Activated CD8-positive, alpha-beta memory T cell treated with anti-CD3 and anti-CD28 coated beads for 4 hours (primary cell): ENCODE results near the gene ABO.
"Not testable (repeated sequence)": the region's sequence is repeated elsewhere in the genome, so short reads cannot be mapped to it uniquely, and the experiment has no call there.

Experiments used
- DNase-seq, 2 donors: peaks; one replicate each; pipeline ENCODE4 v3.0.0-alpha.2; 2020; ENCODE audit warnings: low read depth in 2 of 2

Gene ABO

DNA sequence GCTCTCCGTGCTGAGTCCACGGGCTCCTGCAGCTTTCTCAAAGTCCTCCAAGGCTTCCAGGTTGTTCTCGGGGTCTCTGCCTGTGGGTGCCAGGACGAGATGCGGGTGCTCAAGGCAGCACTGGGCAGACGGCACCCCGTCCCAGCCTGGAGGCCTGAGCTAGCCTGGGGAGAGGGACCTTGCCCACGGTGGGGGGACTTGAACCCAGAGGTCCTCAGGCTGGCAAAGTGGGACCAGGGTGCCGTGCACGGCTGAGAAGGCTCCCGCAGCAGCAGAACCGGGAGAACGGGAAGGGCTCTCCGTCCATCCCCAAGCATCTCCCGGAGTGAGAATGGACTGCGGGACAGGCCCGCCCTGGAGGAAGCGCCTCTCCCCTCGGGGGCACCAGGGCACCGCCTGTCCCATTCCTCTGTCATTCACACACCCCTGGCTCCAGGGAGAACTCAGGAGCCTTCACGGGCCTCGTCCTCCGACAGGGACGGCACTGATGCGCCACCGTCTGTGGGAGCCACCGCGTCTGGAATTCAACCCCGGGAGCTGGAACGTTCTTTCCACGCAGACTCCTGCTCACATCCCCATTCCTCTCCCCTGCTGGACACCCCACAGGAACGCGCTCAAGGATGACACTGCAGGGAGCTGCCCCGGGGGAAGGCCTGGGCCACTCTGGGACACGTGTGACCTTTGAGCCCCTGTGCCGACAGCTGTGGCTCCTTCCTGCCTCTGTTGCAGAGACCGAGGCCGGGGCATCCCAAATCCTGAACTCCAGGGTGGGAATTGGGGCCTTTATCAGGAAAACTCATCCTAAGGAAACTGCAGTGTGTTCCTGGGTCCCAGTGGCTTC lies 49.6 kb downstream of the ABO start:
- DNase-seq, result no peak

DNA sequence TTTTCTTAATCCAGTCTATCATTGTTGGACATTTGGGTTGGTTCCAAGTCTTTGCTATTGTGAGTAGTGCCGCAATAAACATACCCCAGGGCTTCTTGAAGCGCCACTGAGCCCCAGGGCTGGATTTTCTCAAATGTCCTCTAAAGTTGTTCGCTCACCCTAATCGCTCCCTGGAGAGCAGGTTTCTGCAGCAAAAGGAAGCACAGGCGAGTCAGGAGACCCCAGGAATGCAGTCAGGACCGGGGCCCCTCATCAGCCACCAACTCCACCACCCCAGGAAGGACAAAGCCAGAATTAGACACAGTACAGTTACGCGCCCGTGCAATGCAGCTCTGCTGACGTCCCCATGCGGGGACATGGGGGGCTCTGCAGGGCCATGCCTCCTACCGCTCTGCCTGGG lies 50.2 kb downstream of the ABO start:
- DNase-seq, result no peak

DNA sequence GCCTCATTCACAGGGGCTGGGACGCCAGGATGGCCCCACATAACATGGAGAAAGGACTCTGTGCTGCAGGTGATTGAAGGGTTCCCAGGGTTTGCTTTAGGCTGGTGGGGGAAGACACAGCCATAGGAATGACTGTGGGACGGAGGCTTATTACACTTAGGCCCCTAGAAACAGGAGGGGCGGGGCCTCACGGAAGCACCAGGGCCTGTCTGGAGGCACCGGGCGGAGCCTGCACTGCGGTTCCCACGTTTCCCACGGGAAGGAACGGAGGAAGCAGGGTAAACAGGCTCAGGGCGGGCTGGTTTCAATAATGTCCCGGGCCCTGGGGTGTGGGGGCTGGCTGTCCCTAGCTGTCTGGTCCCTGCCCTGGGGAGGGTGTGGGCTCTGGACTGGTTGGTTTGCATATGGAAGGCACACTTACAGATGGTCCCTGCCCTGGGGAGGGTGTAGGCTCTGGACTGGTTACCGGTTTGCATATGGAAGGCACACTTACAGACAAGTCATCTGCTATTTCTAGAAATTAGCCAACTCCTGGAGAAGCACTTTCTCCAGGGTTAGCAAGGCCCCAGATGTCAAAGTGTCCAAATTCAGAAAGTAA lies 51.7 kb downstream of the ABO start:
- DNase-seq, result not testable (repeated sequence)

DNA sequence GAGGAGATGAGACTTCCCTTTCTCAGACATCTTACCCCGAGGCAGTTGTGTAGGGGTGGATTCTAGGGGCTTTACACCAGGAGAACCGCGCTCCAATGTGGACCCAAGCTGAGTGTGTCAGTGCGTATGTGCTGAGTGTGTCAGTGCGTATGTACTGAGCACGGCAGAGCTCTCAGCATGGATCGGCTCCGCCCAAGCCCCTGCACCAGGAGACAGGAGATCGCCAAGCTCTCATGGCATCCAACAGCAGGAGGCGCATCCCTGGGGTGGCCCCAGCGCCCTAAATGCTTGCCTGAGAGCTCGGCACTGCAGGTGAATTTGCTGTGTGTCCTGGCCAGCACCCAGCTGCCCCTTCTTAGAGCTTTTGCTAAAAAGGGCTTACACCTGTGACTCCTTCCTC lies 53.0 kb downstream of the ABO start:
- not testable (repeated sequence) for DNase-seq

DNA sequence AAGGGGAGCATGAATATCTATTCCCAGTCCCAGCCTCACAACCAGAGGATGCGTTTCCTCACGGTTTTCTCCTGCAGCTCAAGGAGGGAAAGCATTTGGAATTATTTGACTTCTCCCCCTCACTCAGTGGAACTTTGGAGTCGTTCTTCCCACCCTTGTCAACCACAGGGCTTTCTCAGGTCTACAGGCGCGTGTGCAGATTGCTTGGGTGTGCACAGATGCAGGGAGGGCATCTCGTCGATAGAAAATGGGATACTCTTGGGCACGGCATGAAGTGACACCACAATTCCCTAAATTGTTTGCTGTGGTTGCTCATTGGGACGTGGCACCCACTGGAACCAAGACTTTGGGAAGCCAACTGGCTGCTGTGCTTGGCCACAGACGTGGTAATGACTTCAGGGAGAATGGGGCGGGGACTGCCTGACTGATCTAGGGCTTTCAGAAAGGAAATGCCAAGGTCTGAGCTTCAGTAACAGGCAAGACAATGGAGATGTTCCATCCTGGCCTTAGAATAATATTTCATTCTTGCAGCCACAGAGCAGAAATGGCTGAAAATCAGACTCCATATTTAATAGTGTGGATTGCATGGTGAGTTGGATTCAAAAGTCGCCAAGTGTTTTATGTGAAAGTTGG lies 53.7 kb downstream of the ABO start:
- no peak for DNase-seq

DNA sequence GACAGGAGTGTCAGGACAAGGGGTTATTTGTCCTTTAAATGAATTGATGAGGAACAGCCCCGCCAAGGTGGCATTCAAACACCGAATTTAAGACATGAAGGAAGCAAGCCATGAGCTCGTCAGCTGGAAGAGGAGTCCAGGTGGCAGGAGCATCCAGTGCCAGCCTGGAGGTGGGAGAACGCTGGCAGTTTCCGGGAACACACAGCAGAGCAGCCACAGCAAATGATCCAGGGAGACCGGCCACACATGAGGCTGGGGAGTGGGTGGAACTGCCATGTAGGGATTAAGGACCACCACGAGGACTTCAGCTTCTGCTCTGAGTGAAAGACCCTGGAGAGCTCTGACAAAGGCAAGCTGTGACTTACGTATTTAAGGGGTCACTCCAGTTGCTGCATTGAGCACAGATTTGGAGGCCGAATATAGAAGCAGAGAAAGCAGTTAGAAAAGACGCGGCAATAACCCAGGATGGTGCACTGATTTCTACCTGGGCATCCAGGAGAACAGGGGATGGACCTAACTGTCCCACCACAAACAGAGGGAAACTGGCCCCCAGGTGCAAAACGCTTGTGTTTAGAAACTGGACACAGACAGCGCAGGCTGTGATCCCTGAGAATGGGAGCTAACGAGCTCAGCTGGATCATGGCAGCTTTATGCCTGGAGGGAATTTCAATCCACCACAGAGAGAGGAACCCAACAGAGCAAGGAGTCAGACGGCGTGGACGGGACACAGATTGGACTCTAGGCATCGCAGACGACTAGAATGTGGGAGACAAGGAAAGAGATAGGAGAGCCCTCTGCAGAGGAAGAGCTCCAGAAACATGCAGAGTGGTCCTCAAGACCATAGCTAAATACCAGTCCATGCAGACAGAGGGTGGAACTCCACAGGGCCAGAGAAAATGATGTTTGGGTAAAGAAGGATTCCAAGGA lies 56.7 kb downstream of the ABO start:
- not testable (repeated sequence) for DNase-seq

DNA sequence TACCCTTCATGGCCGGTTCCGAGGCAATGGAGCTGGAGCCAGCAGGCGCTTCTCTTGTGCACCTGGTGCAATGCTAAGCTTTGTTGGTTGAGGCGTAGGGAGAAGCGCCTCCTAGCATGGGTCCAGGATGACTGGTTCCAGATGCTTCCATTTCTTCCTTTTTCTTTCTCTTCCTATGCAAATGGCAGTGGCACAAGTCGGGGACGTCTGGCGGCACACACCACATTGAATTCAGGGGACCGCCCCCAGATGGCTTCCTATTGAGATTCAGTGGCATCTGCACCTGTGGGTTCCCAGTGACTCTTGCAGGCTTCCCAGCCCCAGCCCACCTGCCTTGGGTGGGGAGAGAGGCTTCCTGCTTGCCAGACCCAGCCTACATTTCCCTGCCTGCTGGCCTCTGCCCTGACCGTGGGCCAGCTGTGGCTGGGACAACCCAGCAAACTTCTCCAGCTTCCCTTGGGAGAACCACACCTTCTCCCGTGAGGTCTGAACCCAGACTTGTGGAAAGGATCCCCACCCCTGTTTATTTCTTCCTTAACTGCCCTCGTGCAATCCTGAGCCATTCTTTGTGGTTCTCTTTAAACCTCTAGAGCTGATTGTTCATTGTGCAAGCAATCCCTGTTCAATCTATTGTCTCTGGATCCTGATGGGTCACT lies 57.5 kb downstream of the ABO start:
- not testable (repeated sequence) for DNase-seq

DNA sequence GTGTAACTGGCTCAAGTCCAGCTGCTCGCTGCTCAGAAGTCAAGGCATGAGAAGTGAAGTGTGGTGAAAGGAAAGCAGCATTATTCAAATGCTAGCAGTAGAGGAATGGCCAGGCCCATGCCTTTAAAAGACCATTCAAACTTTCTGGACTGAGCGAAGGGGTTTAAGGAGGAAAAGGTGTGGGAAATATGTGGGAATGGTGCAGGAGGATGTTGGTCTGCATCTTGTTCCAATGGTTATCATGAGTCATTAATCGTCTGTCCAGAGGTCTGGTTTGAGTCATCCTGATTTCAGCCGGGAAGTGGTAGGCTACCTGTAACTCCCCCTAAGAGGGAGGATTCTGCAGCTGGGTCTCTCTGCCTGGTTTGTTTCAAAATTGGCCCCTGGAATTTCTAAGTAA lies 60.7 kb downstream of the ABO start:
- DNase-seq, result not testable (repeated sequence)

DNA sequence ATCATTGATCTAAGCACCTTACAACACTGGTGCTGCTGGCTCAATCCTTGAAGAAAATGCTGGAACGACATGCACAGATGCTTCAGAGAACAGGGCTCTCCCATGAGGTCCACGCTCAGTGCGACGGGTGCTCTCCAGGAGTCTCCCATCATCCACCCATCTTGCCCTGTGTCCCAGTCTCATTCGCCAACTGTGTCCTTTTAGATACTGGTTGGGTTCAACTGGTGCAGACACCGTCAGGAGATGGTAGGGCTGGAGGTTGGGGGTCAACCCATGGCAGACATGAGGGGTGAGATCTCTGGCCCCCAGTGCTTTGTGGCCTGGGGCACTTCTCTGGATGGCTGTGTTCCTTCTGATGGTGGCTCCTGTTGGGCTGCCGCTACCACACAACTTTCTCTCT lies 64.4 kb downstream of the ABO start:
- DNase-seq, result no peak

DNA sequence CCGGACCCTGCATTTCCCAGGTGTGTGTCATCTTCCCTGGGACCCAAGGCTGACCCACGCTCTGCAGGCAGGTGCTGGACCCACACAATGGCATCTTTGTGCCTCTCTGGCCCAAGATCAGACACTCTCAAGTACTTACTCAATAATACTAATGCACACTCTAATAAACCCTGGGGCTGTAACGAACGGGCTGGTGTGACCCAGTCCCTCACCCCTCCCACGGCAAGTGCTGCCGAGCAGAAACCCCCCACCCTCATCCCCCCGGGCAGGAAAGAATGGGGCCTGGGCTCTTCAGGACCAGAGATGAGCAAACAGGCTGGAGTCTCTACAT lies 64.8 kb downstream of the ABO start:
- no peak for DNase-seq

DNA sequence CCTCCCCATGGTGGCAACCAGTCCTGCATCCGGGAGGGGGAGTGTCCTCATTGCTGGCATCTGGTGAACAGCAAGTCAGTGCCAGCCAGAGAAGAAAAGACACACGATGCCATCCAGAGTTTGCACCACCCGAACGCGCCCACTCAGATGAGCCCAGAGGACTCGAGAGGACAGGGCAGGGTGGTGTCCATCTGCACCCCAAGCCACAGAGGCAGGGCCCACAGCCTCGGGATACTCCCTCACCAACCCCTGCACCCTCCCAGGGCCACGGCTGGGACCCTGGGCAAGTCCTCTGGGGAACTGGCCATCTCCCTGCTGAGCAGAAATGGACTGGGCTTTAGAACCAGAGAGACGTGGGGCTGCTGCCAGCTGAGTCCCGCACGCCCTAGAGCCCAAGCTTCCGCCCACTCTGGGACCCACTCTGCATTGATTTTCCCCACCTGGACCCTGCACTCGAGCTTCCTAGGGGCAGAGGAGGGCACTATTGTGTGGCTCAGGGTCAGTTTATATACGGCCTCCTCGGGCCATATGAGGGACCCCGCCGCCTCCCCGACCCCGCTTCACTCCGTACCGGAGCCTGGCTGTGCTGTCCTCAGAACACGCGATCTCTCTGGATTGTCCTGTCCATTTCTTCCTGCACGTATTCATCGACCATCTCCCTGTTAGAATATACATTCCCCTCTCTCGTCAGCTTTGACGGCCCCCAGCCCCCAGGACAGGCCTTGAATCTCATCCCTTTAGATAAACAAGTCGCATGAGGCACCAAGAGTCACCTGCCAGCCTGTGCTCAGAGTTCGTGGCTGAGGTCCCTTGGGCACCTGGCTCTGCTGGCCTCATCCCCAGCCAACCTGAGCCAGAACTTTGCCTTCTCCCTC lies 65.4 kb downstream of the ABO start:
- DNase-seq, result not testable (repeated sequence)

DNA sequence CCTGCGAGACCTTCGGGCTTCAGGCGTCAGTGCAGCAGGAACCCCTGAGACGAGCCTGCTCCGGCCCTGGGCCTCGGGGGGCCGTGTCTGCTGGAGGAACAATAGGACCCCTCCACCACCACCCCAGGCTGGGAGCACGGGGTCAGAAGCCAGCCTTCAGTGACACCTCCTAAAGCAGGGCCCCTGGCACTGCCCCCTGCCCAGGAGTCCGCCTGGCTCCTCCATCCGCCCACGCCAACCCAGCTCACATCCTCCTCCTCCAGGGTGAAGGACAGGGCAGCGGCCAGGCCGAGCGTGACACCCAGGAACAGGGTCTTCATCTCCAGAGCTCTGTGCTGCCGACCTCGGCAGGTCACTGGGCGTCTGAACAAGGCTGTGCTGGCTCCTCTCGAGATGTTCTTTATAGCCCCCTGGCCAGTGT lies 66.1 kb downstream of the ABO start, which contains the start of gene OBP2B:
Gene OBP2B (minus strand): TSS at position 371 of the 421 bp plus-strand sequence. CDS start 51 bp downstream, at position 320.
- not testable (repeated sequence) for DNase-seq

DNA sequence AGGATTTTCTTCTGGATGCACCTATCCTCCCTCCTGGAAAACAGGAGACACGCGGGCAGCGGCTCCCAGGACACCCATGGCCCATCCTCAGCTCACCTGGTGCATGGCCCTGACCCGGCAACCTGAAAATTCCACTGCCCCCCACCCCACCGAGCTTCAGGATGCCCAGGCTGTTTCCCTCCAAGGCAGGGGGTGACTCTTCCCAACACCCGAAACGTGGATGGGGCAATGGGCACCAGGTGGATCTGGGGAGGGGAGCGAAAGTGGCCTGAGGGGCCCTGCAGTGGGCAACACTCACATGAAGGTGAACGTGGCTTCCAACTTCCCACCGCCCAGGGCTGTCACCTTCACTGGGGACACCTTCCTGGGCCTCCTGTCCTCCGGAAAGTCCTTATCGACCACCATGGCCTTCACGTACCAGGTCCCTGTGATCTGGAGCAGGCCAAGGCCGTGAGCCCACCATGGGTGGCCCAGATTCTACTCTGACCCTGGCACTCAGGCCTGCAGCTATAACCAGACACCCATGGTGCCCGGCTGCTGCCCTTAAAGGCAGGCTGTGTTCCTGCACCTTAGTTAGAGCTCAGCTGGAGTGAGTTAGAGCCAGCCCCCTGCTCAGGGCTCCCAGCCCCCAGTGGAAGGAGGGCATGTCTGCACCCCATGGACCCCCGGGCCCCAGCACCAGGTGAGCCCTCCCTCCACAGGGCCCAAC lies 66.7 kb downstream of the ABO start:
- not testable (repeated sequence) for DNase-seq

DNA sequence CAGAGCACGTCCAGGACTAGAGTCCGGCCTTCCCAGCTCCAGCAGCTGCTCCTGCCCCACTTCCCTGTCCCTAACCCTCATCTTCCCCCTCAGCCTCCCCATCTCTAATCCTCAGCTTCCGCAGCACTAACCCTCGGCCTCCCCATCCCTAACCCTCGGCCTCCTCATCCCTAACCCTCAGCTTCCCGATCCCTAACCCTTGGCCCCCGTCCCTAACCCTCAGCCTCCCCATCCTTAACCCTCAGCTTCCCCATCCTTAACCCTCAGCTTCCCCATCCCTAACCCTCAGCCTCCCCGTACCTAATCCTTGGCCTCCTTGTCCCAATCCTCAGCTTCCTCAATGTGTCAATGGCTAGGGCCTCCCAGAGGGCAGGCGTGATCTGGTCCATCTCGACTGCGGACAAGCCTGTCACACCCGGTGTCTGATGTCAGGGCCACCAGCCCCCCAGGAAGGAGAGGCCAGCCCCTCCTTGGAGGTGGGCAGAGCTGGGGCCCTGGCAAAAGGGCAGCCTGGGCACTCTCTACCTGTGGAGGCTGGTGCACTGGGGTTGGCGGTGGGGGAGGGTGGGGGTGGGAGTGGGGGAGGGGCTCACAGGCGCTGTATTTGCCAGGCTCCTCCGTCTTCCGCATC lies 67.3 kb downstream of the ABO start:
- DNase-seq, result no peak

DNA sequence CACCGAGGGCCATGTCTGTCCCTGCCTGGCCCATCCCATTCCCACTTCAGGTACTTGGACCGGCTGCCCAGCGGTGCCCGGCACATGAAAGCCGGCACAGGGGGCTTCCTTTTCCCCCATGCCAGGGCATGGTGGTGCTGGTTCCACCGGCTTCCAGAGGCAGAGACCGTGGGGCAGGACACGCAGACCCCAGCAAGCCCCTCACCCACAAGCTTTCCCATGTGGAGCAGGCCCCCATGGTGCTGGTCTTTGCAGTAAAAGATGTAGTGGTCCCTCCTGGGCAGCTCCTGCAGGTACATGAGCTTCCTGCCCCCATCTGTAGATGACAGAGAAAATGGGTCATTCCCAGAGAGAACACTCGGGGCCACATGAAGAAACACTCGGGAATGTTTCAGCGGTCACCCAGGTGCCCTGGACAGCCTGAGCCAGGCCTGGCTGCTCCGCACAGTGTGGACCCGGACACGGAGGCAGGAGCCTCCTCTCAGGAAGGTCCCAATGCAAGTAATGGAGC lies 67.9 kb downstream of the ABO start:
- no peak for DNase-seq

DNA sequence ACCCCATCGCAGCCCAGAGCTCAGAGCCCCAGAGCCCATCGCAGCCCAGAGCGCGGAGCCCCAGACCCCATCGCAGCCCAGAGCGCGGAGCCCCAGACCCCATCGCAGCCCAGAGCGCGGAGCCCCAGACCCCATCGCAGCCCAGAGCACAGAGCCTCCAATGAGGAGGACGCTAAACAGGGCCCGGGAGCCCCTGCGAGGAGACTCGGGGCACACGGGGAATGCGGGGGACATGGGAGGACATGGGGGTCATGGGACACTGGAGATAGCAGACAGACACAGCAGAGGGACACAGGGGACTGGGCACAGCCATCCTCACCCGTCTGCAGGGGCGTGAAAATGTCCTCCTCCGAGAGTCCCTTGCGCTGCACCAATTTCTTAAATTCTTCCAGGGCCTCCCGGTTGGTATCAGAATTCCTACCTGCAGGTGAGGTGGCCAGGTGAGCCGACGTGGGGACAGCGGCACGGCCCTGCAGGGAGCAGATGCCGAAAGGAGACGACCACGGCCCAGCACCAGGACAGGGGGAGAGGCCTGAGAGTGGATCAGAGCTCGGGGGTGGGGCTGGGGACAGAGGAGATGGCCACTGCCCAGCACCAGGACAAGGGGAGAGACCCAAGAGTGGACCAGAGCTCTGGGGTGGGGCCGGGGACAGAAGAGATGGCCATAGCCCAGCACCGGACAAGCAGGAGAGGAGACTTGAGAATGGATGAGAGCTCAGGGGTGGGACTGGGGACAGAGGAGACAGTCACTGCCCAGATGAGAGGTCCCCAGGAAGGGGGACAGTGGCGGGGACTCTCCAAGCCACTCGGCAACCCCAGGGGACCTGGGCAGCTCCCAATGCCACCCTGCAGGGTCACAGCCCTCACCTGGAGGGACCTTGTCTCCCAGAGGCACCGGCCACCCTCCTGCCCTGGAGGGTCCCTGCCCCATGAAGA lies 68.7 kb downstream of the ABO start:
- DNase-seq, result no peak

DNA sequence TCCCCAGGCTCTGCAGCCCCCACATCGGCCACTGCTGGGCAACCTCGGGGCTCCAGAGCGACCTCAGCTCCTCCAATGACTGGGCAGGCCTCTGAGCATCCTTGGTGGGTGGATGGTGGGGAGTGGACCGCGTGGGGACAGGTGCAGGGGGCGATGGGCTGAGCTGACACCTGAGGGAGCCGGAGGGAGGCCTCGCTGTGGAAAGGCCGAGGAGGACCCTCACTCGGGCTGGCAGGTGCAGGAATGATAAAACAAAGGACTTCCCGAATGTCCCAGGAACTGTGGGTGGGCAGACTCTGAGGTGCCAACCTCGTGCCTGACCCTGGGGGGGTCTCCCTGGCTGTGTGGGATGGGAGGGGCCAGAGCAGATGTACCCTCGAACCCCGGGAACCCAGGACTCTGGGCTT lies 69.5 kb downstream of the ABO start:
- DNase-seq, result not testable (repeated sequence)
